WTC11 (cell line): ENCODE results near the gene RBBP6. TPM values are rescaled to one million over a fixed set of nuclear protein-coding genes. Genes with fewer than 3 reads are reported as not detected.

Source experiments
- total RNA-seq: library from RNA; stranded (reverse); gene quantifications from 3 replicates; pipeline ENCODE4 v1.2.3, GENCODE V29; 2021

RBBP6 gene
- total RNA-seq, 1 experiment from 2014 or later = 62.4 TPM

Other genes starting within 250 kb of the RBBP6 start
- 76.8 to 86.3 TPM (median 77.4 TPM) in 3 replicates for gene TNRC6A, start 190.1 kb downstream of the RBBP6 start, total RNA-seq